OCI-LY7 (cell line): Measurements from ENCODE around the gene SAP30BP.

Experiments used
- EZH2phosphoT487 ChIP-seq: fragments of 200-600 bp; sonication (generic); IDR thresholded peaks from 2 replicates; pipeline ENCODE4 v1.6.1; 2018; ENCODE audit warnings: low read depth, borderline replicate concordance, mild to moderate bottlenecking, mixed run types, antibody characterized with exemption, low read length, moderate library complexity, mixed read lengths
- TF ChIP-seq, protein P1 (sequence below): fragments of 200-600 bp; sonication (generic); conservative IDR thresholded peaks from 2 replicates; pipeline ENCODE4 v1.5.1; 2014; ENCODE audit warnings: mild to moderate bottlenecking, antibody characterized with exemption, low read length, moderate library complexity, mixed read lengths

DNA sequence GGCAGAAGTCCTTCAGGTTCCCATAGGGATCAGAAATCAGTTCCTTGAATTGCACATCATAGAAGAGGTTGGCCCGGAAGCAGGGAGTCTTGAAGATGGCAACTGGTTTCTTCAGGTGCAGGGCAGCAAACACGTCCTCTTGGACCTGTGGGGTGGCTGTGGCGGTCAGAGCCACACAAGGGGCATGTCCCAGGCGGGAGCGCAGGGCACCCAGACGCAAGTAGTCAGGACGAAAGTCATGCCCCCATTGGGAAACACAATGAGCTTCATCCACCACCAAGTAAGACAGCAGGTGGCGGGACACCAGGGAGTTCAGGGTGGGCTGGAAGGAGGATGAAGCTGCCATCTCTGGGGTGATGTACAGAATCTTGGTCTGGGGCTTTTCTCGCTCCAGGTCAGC lies 4.6 kb upstream of the SAP30BP start:
- TF ChIP-seq, protein P1, sequence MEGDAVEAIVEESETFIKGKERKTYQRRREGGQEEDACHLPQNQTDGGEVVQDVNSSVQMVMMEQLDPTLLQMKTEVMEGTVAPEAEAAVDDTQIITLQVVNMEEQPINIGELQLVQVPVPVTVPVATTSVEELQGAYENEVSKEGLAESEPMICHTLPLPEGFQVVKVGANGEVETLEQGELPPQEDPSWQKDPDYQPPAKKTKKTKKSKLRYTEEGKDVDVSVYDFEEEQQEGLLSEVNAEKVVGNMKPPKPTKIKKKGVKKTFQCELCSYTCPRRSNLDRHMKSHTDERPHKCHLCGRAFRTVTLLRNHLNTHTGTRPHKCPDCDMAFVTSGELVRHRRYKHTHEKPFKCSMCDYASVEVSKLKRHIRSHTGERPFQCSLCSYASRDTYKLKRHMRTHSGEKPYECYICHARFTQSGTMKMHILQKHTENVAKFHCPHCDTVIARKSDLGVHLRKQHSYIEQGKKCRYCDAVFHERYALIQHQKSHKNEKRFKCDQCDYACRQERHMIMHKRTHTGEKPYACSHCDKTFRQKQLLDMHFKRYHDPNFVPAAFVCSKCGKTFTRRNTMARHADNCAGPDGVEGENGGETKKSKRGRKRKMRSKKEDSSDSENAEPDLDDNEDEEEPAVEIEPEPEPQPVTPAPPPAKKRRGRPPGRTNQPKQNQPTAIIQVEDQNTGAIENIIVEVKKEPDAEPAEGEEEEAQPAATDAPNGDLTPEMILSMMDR, result no peak
- no peak for TF ChIP-seq EZH2phosphoT487
